HFF-Myc (cell line): ENCODE measurements around the gene PTH1R.

ENCODE experiments used
- DNase-seq: peaks from one replicate; pipeline ENCODE4 v3.0.0-alpha.2; 2011; ENCODE audit warnings: low read depth; ENCODE audit errors: extremely low read depth
- H3K4me3 ChIP-seq: replicated peaks from 2 replicates; pipeline ENCODE4 v1.5.1; 2011; ENCODE audit warnings: low read depth, mild to moderate bottlenecking, control low read depth, low read length
- CTCF ChIP-seq: IDR thresholded peaks from 2 replicates; pipeline ENCODE4 v1.5.1; 2012; ENCODE audit warnings: mild to moderate bottlenecking, low read depth, low read length, control low read depth; ENCODE audit errors: missing control alignments

Gene PTH1R

GRCh38 chr3:46849686-46850467, 27.6 kb upstream of the PTH1R start:
- DNase-seq = no peak
- no peak for TF ChIP-seq CTCF
- no peak overlapping the region for H3K4me3 ChIP-seq

- no peak for DNase-seq
- no peak for TF ChIP-seq CTCF
- no peak overlapping the region for H3K4me3 ChIP-seq
These were observed 27.1 kb upstream of the PTH1R start for GRCh38 chr3:46850468-46850779.

- no peak for TF ChIP-seq CTCF
- no peak overlapping the region for H3K4me3 ChIP-seq
- no peak for DNase-seq
These were observed 25.9 kb upstream of the PTH1R start for GRCh38 chr3:46851364-46852333.

GRCh38 chr3:46852334-46852720, 25.2 kb upstream of the PTH1R start:
- no peak overlapping the region for H3K4me3 ChIP-seq
- no peak for TF ChIP-seq CTCF
- DNase-seq = no peak

GRCh38 chr3:46852839-46853355, 24.6 kb upstream of the PTH1R start:
- DNase-seq = no peak
- no peak for TF ChIP-seq CTCF
- H3K4me3 ChIP-seq = no peak overlapping the region

- DNase-seq = no peak
- TF ChIP-seq CTCF = no peak
- H3K4me3 ChIP-seq = no peak overlapping the region
These were observed 23.8 kb upstream of the PTH1R start for GRCh38 chr3:46853441-46854415.
